Astrocyte (in vitro differentiated cells and primary cell): ENCODE measurements around the gene DPCD.

ENCODE experiments used
- EZH2 ChIP-seq: IDR thresholded peaks from 2 replicates; pipeline ENCODE4 v1.6.1; 2012; ENCODE audit warnings: mild to moderate bottlenecking, low read length, inconsistent platforms; ENCODE audit not compliant: insufficient read depth
- TF ChIP-seq, protein P1 (sequence below): IDR thresholded peaks from 2 replicates; pipeline ENCODE4 v1.5.1; 2011; ENCODE audit warnings: low read depth, mild to moderate bottlenecking, inconsistent platforms, low read length, moderate library complexity; ENCODE audit not compliant: insufficient read depth

DNA sequence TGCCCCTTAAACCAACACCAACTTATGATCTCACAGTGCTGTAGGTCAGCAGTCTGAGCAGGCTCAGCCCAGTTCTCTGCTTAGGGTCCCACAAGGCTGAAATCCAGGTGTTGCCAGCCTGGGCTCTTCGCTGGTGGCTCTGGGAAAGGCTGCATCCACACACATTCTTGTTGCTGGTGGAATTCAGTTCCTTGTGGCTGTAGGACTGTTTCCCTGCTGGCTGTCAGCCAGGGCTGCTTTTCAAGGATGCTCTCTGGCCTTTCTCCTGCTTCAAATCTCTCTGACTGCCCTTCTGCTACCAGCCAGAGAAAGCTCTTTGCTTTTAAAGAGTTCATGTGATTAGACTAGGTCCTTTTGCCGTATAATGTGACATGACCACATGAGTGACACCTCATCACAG, 15.3 kb upstream of the DPCD start:
- TF ChIP-seq, protein P1, sequence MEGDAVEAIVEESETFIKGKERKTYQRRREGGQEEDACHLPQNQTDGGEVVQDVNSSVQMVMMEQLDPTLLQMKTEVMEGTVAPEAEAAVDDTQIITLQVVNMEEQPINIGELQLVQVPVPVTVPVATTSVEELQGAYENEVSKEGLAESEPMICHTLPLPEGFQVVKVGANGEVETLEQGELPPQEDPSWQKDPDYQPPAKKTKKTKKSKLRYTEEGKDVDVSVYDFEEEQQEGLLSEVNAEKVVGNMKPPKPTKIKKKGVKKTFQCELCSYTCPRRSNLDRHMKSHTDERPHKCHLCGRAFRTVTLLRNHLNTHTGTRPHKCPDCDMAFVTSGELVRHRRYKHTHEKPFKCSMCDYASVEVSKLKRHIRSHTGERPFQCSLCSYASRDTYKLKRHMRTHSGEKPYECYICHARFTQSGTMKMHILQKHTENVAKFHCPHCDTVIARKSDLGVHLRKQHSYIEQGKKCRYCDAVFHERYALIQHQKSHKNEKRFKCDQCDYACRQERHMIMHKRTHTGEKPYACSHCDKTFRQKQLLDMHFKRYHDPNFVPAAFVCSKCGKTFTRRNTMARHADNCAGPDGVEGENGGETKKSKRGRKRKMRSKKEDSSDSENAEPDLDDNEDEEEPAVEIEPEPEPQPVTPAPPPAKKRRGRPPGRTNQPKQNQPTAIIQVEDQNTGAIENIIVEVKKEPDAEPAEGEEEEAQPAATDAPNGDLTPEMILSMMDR, result no peak
- TF ChIP-seq EZH2, result no peak
